RCC 7860 (cell line): ENCODE measurements around the gene GJA9.
"Not testable (repeated sequence)": the region's sequence is repeated elsewhere in the genome, so short reads cannot be mapped to it uniquely, and the experiment has no call there.

ENCODE experiments used
- DNase-seq: peaks from one replicate; pipeline ENCODE4 v3.0.0-alpha.2; 2015; ENCODE audit warnings: low spot score
- FAIRE-seq: peaks from 2 replicates; lab custom pipeline; 2012; peaks lifted over from hg19 to GRCh38; lab: Jason Lieb, UNC

Gene GJA9

GRCh38 chr1:38875811-38876210, 5.6 kb downstream of the GJA9 start:
- DNase-seq: no peak
- no peak for FAIRE-seq

DNA sequence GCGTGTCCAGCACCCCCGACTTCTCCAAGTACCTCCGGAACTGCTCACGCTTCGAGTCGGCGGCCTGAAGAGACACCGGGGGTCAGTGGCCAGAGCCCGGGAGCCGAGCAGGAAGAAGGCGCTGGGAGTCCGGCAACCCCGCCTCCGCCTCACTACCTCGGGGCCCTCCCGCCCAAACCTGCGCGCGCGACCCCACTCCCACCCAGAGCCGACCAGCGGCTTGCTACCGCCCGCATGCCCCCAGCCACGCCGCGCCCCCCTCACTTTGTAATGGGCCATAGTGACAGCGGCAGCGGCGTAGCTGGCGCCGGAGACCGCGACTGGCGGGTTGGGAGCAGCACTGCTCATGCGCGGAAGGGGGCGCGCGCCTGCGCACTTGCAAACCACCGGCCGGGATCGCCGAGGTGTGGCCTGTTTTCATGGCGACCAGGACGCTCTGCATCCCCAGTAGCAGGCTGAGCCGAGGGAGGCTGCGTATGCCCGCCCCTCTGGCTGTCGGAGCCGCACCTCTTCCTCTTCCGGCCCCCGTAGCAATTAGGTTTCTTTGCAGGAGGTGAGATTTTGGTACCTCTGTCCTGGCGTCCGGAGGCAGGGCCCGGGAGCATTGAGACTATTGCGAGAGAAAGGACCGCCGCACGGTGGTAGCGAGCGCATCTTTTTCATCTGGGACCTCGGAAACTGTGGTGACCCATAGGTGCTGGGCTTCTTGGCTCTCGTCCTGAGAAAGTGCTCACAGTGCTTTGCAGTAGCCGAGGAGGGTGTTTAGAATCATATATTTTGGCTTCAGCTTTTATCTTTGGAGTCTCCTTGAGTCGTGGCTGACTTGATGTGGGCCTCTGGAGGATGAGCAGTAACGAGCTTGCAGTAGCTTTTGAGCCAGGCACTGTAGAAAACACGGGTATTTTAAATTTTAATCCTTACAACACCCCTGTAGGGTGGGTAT, 8.1 kb downstream of the GJA9 start, which contains the start of gene MYCBP:
MYCBP (minus strand) TSS at position 322 of the 943 bp plus-strand sequence; CDS start at position 279, 43 bp downstream.
- FAIRE-seq: peak; percentile 84
- DNase-seq: peak; percentile 89

- FAIRE-seq (no peak), DNase-seq (no peak)
Measured at GRCh38 chr1:38872401-38873026, 8.9 kb downstream of the GJA9 start.

- DNase-seq (no peak), FAIRE-seq (no peak)
Measured at GRCh38 chr1:38870996-38871395, 10.4 kb downstream of the GJA9 start.

DNA sequence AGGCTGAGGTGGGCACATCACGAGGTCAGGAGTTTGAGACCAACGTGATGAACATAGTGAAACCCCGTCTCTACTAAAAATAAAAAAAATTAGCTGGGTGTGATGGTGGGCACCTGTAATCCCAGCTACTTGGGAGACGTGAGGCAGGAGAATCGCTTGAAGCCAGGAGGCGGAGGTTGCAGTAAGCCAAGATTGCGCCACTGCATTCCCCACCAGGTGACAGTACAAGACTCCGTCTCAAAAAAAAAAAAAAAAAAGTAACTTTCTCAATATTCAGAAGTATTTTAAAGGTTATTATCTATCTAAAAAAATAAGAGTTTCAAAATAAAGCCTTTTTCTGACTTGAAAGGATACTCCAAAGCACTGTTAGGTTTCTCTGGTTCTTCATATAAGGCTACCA, 14.2 kb downstream of the GJA9 start:
- FAIRE-seq (no peak), DNase-seq (no peak)

DNA sequence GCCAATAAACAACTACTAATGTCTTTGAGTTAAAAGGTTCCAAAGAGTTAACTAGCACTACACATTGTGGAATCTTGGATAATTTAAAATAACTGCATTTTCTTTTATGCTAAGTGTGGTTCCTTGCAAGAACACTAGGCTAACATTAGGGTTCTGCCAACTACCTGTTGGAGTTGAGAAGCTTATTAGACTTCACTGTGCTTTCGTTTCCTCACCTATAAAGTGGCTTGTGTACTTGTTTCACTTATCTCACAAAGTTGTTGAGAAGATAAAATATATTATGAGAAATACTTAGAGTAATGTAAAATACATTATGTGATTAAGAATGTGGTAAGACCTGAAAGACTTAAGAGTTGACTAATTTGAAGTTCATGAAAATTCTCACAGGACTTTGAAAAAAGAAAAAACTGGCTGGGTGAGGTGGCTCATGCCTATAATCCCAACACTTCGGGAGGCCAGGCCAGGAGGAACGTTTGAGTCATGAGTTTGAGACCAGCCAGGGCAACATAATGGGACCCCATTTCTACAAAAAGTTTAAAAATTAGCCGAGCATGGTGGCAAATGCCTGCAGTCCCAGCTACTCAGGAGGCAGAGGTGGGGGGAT, 16.2 kb downstream of the GJA9 start:
- DNase-seq (no peak), FAIRE-seq (no peak)

- no peak for FAIRE-seq
- DNase-seq: no peak
Measured at GRCh38 chr1:38860454-38860795, 21.0 kb downstream of the GJA9 start.

DNA sequence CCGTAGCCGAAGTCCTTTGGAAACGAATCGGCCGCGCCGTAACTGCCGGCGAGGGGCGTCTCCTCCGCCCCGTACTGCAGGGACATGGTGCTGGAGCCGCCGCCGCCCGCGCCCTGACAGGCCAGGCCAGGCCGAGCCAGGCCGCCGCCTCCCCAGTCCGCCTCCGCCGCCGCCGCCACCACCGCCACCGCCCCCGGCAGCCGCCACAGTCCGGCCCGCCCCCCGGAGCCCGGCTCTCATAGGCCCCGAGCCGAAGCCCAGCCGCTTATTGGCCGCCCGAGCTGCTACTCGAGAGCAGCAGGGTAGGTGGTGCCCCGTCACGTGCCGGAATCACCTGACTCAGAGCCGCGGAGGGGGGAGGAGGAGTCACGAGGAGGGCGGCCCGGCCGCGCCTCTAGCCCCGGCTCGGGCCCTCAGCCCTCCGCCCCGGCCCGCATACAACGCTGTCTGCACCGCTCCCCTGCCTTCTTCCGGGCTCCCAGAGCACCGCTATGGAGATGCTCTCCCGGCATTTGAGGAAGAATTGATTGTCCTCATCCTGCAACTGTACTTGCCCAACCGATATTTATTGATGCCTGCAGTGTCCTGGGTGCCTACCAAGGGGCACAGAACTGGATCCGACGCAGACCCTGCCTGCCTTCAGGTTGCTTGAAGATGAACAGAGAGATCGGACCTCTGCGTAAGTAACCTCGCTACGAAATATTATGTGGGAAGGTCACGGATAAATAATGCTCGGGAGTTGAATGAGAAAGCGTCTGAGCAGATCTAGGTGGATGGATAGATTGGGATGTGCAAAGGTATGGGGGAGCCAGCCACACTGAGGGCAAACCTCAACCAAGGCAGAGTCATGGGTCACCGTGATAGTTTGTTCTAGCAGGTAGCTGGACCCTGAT, 21.6 kb downstream of the GJA9 start, which contains the start of gene RRAGC:
RRAGC (minus strand) TSS at position 212 of the 893 bp plus-strand sequence; CDS start at position 86, 126 bp downstream.
- peak; percentile 93 for DNase-seq
- FAIRE-seq: no peak

- peak; percentile 41 for DNase-seq
- no peak for FAIRE-seq
Measured at GRCh38 chr1:38858833-38859560, 22.4 kb downstream of the GJA9 start.

GRCh38 chr1:38852780-38853179, 28.6 kb downstream of the GJA9 start:
- FAIRE-seq (no peak), DNase-seq (no peak)

DNA sequence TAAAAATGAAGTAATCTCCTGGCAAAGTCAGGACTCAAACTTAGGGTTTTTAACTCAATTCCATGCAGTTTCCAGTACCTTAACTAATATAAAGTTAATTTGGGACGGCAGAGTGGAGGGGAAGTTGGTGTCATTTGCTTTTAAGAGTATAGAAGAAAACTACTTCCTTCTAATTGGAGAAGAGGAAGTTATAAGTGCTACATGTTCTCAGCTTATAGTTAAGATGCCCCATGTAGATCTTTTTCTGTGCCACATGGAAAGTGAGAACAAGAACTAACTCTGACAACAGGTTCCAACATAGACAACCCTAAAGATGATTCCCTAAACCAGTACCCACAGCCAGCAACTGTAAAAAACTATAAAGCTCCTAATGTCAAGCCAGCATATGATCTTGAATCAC, 33.3 kb downstream of the GJA9 start:
- FAIRE-seq: no peak
- DNase-seq: no peak

GRCh38 chr1:38846210-38846609, 35.2 kb downstream of the GJA9 start:
- DNase-seq: no peak
- FAIRE-seq: no peak

DNA sequence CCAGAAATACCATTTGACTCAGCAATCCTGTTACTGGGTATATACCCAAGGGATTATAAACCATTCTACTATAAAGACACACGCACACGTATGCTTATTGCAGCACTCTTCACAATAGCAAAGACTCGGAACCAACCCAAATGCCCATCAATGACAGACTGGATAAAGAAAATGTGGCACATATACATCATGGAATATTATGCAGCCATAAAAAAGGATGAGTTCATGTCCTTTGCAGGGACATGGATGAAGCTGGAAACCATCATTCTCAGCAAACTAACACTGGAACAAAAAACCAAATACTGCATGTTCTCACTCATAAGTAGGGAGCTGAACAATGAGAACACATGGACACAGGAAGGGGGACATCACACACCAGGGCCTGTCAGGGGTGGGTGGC, 36.3 kb downstream of the GJA9 start:
- FAIRE-seq: not testable (repeated sequence)

GRCh38 chr1:38840281-38840680, 41.1 kb downstream of the GJA9 start:
- FAIRE-seq (no peak), DNase-seq (no peak)

More for the DNA sequence above, 36.3 kb downstream of the GJA9 start:
- DNase-seq: not testable (repeated sequence)

DNA sequence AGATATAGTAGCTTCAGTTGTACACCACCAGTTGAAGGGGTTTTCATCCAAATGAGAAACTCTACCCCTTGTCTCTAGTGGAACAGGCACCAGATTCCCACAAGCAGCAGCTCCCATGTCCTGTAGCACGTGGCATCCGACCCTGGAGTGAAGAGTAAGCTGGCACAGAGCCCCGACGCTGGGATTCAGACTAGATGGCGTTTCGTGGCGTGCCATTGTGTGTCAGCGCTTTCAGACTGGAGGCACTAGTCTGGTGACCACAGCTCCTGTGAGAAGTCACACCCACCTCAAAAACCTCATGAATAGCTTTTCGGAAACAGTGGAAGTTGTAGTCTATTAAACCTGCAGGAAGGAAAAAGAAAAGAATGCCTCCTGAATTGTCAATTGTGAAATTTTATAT, 42.0 kb downstream of the GJA9 start:
- FAIRE-seq: no peak
- DNase-seq: no peak

GRCh38 chr1:38836316-38836715, 45.1 kb downstream of the GJA9 start:
- not testable (repeated sequence) for FAIRE-seq, DNase-seq

GRCh38 chr1:38834937-38835827, 46.2 kb downstream of the GJA9 start:
- FAIRE-seq: peak; percentile 71
- peak; percentile 68 for DNase-seq

DNA sequence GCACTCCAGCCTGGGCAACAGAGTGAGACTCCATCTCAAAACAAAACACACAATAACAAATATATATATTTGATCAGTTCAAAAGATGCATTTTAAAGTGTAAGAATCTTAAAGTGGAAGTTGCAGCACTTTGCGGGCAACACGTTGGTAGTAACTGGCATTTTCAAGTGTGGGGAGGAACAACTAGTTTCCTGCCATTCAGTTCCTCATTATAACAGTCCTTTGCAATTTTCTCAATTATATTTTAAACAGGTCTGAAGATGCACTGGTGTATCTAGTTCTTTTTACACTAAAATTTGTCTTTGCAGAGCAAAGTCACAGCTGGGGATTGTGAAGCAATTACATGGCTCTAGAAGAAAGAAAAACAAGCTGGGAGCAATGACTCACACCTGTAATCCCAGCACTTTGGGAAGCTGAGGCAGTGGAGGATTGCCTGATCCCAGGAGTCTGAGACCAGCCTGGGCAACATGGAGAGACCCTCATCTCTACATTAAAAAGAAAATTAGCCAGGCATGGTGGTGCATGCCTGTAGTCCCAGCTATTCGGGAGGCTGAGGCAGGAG, 47.1 kb downstream of the GJA9 start:
- no peak for DNase-seq
- no peak for FAIRE-seq
